ENCODE measurements around the gene KIF26B. TPM values are rescaled to one million over a fixed set of nuclear protein-coding genes. Genes with fewer than 3 reads are reported as not detected.

KIF26B gene
- total RNA-seq, 2 donors from 2014 or later: 0.30 to 0.35 TPM

DNA sequence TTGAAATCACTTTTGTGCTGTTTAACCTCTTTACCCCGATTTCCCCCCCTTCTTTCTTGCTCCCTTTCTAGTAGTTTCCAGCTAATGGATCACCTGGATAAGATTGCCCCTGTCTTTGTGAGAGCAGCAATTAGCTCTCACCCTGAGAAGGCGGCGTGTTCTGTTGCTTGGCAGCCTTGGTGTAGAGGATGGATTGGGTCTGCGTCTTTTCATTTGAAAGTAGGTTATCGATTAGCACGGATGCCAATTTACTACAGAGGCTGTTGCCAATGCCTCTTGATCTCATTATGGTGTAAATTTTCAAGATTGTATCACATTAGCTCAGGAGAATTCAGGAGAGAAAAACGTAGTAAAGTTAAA, 26.4 kb downstream of the KIF26B start:
- H3K27me3 ChIP-seq: no peaks in the 10 kb centered on the region
- H3K36me3 ChIP-seq: no peaks in the 10 kb centered on the region
- no peak for DNase-seq
- TF ChIP-seq, protein P1, sequence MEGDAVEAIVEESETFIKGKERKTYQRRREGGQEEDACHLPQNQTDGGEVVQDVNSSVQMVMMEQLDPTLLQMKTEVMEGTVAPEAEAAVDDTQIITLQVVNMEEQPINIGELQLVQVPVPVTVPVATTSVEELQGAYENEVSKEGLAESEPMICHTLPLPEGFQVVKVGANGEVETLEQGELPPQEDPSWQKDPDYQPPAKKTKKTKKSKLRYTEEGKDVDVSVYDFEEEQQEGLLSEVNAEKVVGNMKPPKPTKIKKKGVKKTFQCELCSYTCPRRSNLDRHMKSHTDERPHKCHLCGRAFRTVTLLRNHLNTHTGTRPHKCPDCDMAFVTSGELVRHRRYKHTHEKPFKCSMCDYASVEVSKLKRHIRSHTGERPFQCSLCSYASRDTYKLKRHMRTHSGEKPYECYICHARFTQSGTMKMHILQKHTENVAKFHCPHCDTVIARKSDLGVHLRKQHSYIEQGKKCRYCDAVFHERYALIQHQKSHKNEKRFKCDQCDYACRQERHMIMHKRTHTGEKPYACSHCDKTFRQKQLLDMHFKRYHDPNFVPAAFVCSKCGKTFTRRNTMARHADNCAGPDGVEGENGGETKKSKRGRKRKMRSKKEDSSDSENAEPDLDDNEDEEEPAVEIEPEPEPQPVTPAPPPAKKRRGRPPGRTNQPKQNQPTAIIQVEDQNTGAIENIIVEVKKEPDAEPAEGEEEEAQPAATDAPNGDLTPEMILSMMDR (IDR thresholded peaks at IDR 0.05): no peak
- H3K9ac ChIP-seq (ENCODE audit: low read depth in 2 of 2, low read length in 2 of 2): no peak overlapping the region
- H3K27ac ChIP-seq: no peak overlapping the region
- no peaks in the 10 kb centered on the region for H3K9me3 ChIP-seq
- H3K4me3 ChIP-seq: no peak overlapping the region
- H3K4me1 ChIP-seq: no peaks in the 10 kb centered on the region
- intact Hi-C loops (cut with DNase I): no loop called here

DNA sequence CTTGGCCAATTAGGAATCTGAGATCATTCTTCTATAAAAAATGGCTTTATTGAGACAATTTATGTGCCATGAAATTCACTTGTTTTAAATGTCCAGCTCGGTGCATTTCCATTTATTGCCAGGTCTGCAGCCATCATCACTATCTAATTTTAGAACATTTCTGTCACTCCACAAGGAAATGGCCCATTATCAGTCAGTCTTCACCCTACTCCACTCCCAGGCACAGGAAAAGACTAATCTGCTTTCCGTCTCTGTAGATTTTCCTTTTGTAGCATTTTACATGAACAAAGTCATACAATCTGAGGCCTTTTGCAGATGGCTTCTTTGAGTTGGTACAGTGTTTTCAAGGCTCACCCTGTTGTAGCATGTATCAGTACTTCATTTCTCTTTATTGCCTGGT, 27.2 kb downstream of the KIF26B start:
- Histone ChIP-seq H3K36me3 (no peaks in the 10 kb centered on the region), H3K9ac (ENCODE audit: low read depth in 2 of 2, low read length in 2 of 2) (no peak overlapping the region), H3K9me3 (no peaks in the 10 kb centered on the region), H3K4me3 (no peak overlapping the region), H3K4me1 (no peaks in the 10 kb centered on the region), H3K27me3 (no peaks in the 10 kb centered on the region), H3K27ac (no peak overlapping the region)
- no peak for DNase-seq
- TF ChIP-seq, protein P1 (IDR thresholded peaks at IDR 0.05): no peak
- intact Hi-C loops (cut with DNase I): no loop called here

DNA sequence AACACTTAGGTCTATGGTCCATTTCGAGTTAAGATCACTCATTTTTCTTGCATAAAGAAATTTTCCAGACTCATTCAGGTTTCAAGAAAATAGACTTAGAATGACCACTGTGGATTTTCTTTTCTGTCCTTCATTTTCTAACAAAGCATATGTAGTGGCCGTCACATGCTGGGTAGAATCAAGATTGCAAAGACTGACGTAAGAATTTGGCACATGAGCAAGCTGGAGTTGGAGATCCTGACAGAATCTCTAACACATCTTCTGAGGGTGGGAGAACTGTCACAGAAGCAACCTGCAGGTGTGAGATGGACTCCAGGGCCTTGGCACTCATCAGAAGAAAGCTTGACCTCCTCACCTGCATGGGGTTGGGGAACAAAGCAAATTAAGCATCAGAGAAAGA, 28.6 kb downstream of the KIF26B start:
- Histone ChIP-seq H3K9me3 (no peaks in the 10 kb centered on the region), H3K36me3 (no peaks in the 10 kb centered on the region), H3K4me3 (no peak overlapping the region), H3K4me1 (no peaks in the 10 kb centered on the region), H3K27ac (no peak overlapping the region), H3K27me3 (no peaks in the 10 kb centered on the region), H3K9ac (ENCODE audit: low read depth in 2 of 2, low read length in 2 of 2) (no peak overlapping the region)
- intact Hi-C loops (cut with DNase I): no loop called here
- TF ChIP-seq, protein P1 (IDR thresholded peaks at IDR 0.05): no peak
- no peak for DNase-seq

DNA sequence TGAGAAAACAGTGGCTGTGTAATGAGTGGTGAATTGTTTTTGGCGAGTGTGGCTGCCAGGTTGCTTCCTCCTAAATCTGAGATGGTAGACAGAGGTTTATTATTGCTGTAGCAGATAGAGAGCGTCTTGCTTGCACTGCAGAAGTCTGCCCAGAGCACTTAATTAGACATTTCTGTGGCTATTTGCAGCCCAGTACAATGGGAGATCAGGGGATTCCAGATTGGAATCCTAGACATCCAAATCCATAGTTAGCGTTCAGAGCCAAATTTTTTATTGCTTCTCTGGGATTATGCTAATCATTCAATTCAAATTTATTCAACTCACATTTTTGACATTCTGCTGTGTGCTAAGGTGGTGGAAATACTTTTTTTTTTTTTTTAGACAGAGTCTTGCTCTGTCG, 30.0 kb downstream of the KIF26B start:
- TF ChIP-seq, protein P1 (IDR thresholded peaks at IDR 0.05): no peak
- H3K9me3 ChIP-seq: no peaks in the 10 kb centered on the region

DNA sequence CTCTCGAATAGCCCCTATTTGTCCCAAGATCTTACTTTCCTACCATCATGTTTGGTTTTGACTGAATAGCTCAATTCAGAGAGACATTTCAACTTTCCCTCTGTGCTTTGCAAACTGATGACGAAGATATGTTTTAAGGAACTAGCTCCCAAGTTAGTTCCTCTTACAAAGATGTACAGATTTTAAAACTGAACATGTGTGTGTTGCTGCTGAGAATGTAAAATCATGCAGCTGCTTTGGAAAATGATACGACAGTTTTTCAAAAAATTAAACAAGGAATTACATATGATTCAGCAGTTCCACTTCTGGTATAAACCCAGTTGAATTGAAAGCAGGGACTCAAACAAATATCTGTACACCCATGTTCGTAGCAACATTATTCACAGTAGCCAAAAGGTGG, 33.6 kb downstream of the KIF26B start:
- intact Hi-C loops (cut with DNase I): no loop called here
- H3K4me3 ChIP-seq: no peak overlapping the region
- TF ChIP-seq, protein P1 (IDR thresholded peaks at IDR 0.05): no peak
- no peak for DNase-seq
- H3K27ac ChIP-seq: no peak overlapping the region
- H3K9ac ChIP-seq (ENCODE audit: low read depth in 2 of 2, low read length in 2 of 2): no peak overlapping the region
- H3K36me3 ChIP-seq: no peaks in the 10 kb centered on the region
- H3K27me3 ChIP-seq: no peaks in the 10 kb centered on the region
- H3K9me3 ChIP-seq: no peaks in the 10 kb centered on the region
- H3K4me1 ChIP-seq: no peaks in the 10 kb centered on the region

More for the DNA sequence above, 30.0 kb downstream of the KIF26B start:
- Histone ChIP-seq H3K4me3 (no peak overlapping the region), H3K27ac (no peak overlapping the region), H3K36me3 (no peaks in the 10 kb centered on the region), H3K4me1 (no peaks in the 10 kb centered on the region), H3K9ac (ENCODE audit: low read depth in 2 of 2, low read length in 2 of 2) (no peak overlapping the region), H3K27me3 (no peaks in the 10 kb centered on the region)
- intact Hi-C loops (cut with DNase I): no loop called here
- no peak for DNase-seq

DNA sequence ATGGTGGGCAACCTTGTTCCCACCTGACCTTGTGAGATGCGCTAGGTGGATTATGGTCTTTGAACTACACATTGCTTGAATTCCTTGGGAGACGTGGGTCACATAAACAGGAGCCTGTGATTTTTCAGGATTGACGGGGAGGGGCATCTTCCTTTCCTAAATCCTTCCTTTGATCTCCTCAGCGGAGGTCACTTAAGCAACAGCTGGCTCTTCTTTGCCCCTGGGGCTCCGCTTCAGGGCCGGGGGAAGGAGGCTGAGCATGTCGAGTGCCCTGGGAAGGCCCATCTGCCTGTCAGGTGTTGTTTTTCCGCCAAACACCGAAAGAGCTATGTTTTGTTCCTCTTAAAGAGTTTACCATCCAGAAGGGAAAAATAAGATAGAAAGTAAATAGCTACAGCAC, 40.6 kb downstream of the KIF26B start:
- intact Hi-C loops (cut with DNase I): no loop called here
- Histone ChIP-seq H3K9ac (ENCODE audit: low read depth in 2 of 2, low read length in 2 of 2) (no peak overlapping the region), H3K9me3 (no peaks in the 10 kb centered on the region), H3K27ac (no peak overlapping the region), H3K36me3 (no peaks in the 10 kb centered on the region), H3K4me3 (no peak overlapping the region), H3K4me1 (no peaks in the 10 kb centered on the region), H3K27me3 (no peaks in the 10 kb centered on the region)
- TF ChIP-seq, protein P1 (IDR thresholded peaks at IDR 0.05): no peak
- DNase-seq: no peak
